ENCODE measurements around the gene HES1.
"Not testable (repeated sequence)": the region's sequence is repeated elsewhere in the genome, so short reads cannot be mapped to it uniquely, and the experiment has no call there.

HES1 gene

GRCh38 chr3:194135806-194136518 is at the start of gene HES1:
Gene HES1 (plus strand): TSS chr3:194136148. CDS start chr3:194136381, 233 bp downstream.
- peak; percentile 97 for DNase-seq (ENCODE audit: low read depth in 2 of 2)

GRCh38 chr3:194086388-194087075 is 49.4 kb upstream of the HES1 start:
- DNase-seq (ENCODE audit: low read depth in 2 of 2) = no peak

GRCh38 chr3:194087280-194087679 is 48.7 kb upstream of the HES1 start:
- no peak for DNase-seq (ENCODE audit: low read depth in 2 of 2)

- DNase-seq (ENCODE audit: low read depth in 2 of 2) = peak in 1 of 2 experiments; percentile 47
Measured at GRCh38 chr3:194087995-194088855, 47.7 kb upstream of the HES1 start.

GRCh38 chr3:194089357-194090177 is 46.4 kb upstream of the HES1 start:
- DNase-seq (ENCODE audit: low read depth in 2 of 2) = peak; percentile 99

- DNase-seq (ENCODE audit: low read depth in 2 of 2) = not testable (repeated sequence)
Measured at GRCh38 chr3:194090178-194090555, 45.8 kb upstream of the HES1 start.

GRCh38 chr3:194090716-194091115 is 45.2 kb upstream of the HES1 start:
- DNase-seq (ENCODE audit: low read depth in 2 of 2) = no peak

GRCh38 chr3:194091141-194091540 is 44.8 kb upstream of the HES1 start:
- peak; percentile 57 for DNase-seq (ENCODE audit: low read depth in 2 of 2)

GRCh38 chr3:194091897-194092296 is 44.1 kb upstream of the HES1 start:
- not testable (repeated sequence) for DNase-seq (ENCODE audit: low read depth in 2 of 2)

- no peak for DNase-seq (ENCODE audit: low read depth in 2 of 2)
Measured at GRCh38 chr3:194092881-194093301, 43.1 kb upstream of the HES1 start.

GRCh38 chr3:194093842-194094241 is 42.1 kb upstream of the HES1 start:
- DNase-seq (ENCODE audit: low read depth in 2 of 2) = no peak

GRCh38 chr3:194095464-194095863 is 40.5 kb upstream of the HES1 start:
- no peak for DNase-seq (ENCODE audit: low read depth in 2 of 2)

- DNase-seq (ENCODE audit: low read depth in 2 of 2) = no peak
Measured at GRCh38 chr3:194095902-194096301, 40.0 kb upstream of the HES1 start.

GRCh38 chr3:194097141-194097882 is 38.6 kb upstream of the HES1 start:
- DNase-seq (ENCODE audit: low read depth in 2 of 2) = no peak

GRCh38 chr3:194098081-194098842 is 37.7 kb upstream of the HES1 start:
- no peak for DNase-seq (ENCODE audit: low read depth in 2 of 2)

GRCh38 chr3:194098843-194099183 is 37.1 kb upstream of the HES1 start:
- no peak for DNase-seq (ENCODE audit: low read depth in 2 of 2)

GRCh38 chr3:194099215-194099614 is 36.7 kb upstream of the HES1 start:
- DNase-seq (ENCODE audit: low read depth in 2 of 2) = no peak

- DNase-seq (ENCODE audit: low read depth in 2 of 2) = no peak
Measured at GRCh38 chr3:194100856-194101390, 35.0 kb upstream of the HES1 start.

GRCh38 chr3:194101592-194102432 is 34.1 kb upstream of the HES1 start:
- no peak for DNase-seq (ENCODE audit: low read depth in 2 of 2)
